Nephron progenitor cell (in vitro differentiated cells): ENCODE results near the gene EXOC3.

ENCODE experiments used
- DNase-seq: peaks from one replicate; pipeline ENCODE4 v3.0.0; 2021
- H3K27ac Mint-ChIP-seq: 2 replicates; pipeline ENCODE4 v1.8.0; 2021; ENCODE audit warnings: mild to moderate bottlenecking, moderate library complexity, mixed read lengths
- H3K27me3 Mint-ChIP-seq: 2 replicates; pipeline ENCODE4 v1.8.0; 2021; ENCODE audit warnings: mild to moderate bottlenecking, low read depth, mixed read lengths; ENCODE audit not compliant: poor library complexity
- H3K36me3 Mint-ChIP-seq: 2 replicates; pipeline ENCODE4 v1.8.0; 2021; ENCODE audit warnings: low read depth, mixed read lengths
- H3K4me1 Mint-ChIP-seq: 2 replicates; pipeline ENCODE4 v1.8.0; 2021; ENCODE audit warnings: mixed read lengths
- H3K4me3 Mint-ChIP-seq: 2 replicates; pipeline ENCODE4 v1.8.0; 2021; ENCODE audit warnings: mild to moderate bottlenecking, moderate library complexity, mixed read lengths
- H3K9me3 Mint-ChIP-seq: 2 replicates; pipeline ENCODE4 v1.8.0; 2021; ENCODE audit warnings: mild to moderate bottlenecking, moderate library complexity, mixed read lengths
- CTCF ChIP-seq: fragments of 200-600 bp; sonication (generic); IDR thresholded peaks from 2 replicates; pipeline ENCODE4 v1.5.0; 2021; ENCODE audit warnings: antibody characterized with exemption

EXOC3 gene

GRCh38 chr5:420632-421286 lies 22.2 kb upstream of the EXOC3 start:
- peaks cover 31% of the 10 kb centered on the region for H3K4me1 Mint-ChIP-seq
- no peaks in the 10 kb centered on the region for H3K36me3 Mint-ChIP-seq
- H3K27me3 Mint-ChIP-seq = peaks cover 4% of the 10 kb centered on the region
- H3K9me3 Mint-ChIP-seq = no peaks in the 10 kb centered on the region
- no peak overlapping the region for H3K4me3 Mint-ChIP-seq
- no peak overlapping the region for H3K27ac Mint-ChIP-seq
- TF ChIP-seq CTCF = no peak
- no peak for DNase-seq

- Mint-ChIP-seq H3K9me3 (peaks cover 5% of the 10 kb centered on the region), H3K4me3 (no peak overlapping the region), H3K36me3 (no peaks in the 10 kb centered on the region), H3K27ac (no peak overlapping the region), H3K4me1 (peaks cover 28% of the 10 kb centered on the region), H3K27me3 (peaks cover 4% of the 10 kb centered on the region)
- no peak for TF ChIP-seq CTCF
- DNase-seq = no peak
These were observed 21.6 kb upstream of the EXOC3 start for GRCh38 chr5:421287-421880.

GRCh38 chr5:421901-422300 lies 21.1 kb upstream of the EXOC3 start:
- Mint-ChIP-seq H3K36me3 (no peaks in the 10 kb centered on the region), H3K9me3 (peaks cover 11% of the 10 kb centered on the region), H3K27ac (no peak overlapping the region), H3K4me3 (no peak overlapping the region), H3K4me1 (peaks cover 24% of the 10 kb centered on the region), H3K27me3 (peaks cover 4% of the 10 kb centered on the region)
- DNase-seq = no peak
- no peak for TF ChIP-seq CTCF

- Mint-ChIP-seq H3K27ac (no peak overlapping the region), H3K9me3 (peaks cover 13% of the 10 kb centered on the region), H3K4me1 (peaks cover 24% of the 10 kb centered on the region), H3K27me3 (peaks cover 4% of the 10 kb centered on the region), H3K36me3 (no peaks in the 10 kb centered on the region), H3K4me3 (no peak overlapping the region)
- TF ChIP-seq CTCF = no peak
- no peak for DNase-seq
These were observed 20.4 kb upstream of the EXOC3 start for GRCh38 chr5:422323-423232.

GRCh38 chr5:423233-423565 lies 19.8 kb upstream of the EXOC3 start:
- Mint-ChIP-seq H3K9me3 (peaks cover 13% of the 10 kb centered on the region), H3K4me1 (peaks cover 18% of the 10 kb centered on the region), H3K27ac (no peak overlapping the region), H3K36me3 (no peaks in the 10 kb centered on the region), H3K27me3 (peaks cover 9% of the 10 kb centered on the region), H3K4me3 (no peak overlapping the region)
- DNase-seq = no peak
- no peak for TF ChIP-seq CTCF
